DMS153 treated with DMSO at 0.1 percent for 48 hours (cell line): ENCODE measurements around the gene EPN2.
"Not testable (repeated sequence)": the region's sequence is repeated elsewhere in the genome, so short reads cannot be mapped to it uniquely, and the experiment has no call there.

Experiments used
- DNase-seq: peaks from one replicate; lab custom pipeline; 2025; ENCODE audit not compliant: unreplicated experiment; lab: John Stamatoyannopoulos, UW

The EPN2 gene

DNA sequence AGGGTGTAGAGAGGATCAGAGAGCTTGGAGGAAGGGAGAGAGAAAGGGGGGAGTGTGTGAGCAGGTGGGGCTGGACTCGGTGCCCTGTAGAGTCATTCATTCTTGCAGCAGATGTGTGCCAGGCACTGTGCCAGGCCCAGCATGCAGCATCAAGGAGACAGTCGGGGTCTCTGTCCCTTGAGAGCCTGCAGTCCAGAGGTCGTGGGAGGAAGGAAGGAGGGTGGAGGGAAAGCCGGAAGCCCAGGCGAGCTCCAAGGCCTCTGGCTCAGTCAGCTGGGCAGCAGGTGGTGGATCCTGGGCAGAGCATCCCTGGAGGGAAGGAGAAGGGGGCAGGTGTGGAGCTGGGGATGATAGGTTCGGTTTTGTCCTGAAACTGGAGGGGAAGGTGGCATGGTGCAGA, 27.5 kb downstream of the EPN2 start:
- no peak for DNase-seq

DNA sequence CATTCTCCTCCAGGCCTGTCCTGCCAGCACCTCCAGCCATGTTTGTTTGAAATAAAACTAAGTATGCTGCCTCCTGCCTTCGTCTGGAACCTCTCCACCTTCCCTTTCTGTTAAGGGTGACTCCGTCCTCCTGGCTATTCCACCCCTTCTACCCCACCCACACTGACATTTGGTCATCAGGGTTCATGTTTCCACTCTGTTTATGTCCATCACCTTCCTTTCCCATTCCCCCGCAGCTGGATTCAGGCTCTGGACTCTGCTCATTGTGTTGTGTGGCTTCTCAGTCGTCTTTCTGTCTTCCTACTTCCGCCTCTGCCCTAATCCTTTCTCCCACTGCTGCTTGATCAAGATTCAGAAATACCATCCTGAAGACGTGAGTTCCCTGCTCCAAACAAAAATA, 28.6 kb downstream of the EPN2 start:
- DNase-seq, result no peak

DNA sequence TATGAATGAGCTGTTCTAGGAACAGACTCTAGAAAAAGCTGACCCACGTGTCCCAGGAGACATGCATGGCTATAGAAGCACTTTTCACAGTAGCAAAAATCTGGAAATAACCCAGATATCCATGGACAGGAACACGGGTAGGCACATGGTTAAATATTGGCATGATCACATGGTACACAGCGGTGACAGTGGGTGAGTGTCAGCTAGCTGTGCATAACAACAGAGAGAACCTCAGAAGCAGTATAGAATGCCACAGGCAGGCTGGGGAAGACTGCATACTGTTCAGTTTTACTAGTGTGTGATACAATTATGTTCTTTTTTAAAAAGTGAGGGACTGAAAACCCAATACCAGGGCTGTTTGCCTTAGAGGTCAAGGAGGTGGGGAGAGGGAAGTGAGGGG, 31.4 kb downstream of the EPN2 start:
- DNase-seq, result no peak

DNA sequence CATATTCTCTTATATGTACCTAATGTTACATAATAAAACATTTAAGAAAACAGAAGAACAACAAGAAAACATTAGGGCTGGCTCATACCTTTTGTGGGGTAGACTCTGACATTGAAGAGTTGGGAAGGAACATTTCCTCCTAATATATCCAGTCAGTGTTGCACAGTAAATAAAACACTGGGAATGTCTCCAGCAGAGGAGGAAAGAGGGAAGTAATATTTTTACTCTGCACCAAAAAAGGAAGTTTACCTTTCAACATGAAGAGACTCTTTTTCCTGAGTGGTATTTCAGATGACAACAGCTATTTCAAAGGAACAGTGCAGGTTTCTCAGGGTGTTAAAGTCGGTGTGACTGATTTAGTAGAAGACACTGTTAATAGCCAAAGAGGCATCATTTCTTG, 31.9 kb downstream of the EPN2 start:
- DNase-seq, result no peak

DNA sequence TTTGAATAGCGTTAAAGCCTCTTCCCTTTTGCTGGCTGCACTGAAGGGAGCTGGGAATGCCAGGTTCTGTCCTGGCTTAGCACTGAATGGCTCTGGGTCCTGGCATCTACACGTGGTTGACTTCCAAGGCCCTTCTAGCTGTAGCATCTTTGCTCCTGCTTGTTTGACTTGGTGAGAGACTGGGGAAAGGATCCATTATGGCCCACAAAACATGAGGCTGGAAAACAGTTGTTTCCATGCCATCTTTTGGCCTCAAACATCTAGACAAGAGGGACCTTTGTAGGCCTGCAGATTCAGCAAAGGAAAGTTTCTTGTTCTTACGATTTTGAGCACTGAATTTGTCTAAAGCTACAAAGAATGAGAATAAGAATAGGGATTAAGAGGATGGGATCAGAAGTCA, 32.5 kb downstream of the EPN2 start:
- DNase-seq, result no peak

DNA sequence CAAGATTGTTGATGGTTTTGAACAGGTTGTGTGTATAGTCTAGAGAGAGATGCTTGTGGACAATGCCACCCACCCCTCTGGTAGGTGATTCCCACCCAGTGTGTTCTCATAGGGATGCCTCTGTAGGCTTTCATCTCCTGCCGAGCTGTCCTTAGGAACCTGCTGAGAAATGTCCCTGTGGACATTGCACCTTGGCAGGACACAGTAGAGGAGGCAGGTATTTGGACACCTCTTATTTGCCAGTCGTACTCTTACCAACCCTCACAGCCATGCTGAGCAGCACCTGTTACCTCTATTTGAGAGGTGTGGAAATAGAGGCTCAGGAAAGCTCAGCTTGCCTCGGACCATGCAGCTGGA, 33.2 kb downstream of the EPN2 start:
- no peak for DNase-seq

DNA sequence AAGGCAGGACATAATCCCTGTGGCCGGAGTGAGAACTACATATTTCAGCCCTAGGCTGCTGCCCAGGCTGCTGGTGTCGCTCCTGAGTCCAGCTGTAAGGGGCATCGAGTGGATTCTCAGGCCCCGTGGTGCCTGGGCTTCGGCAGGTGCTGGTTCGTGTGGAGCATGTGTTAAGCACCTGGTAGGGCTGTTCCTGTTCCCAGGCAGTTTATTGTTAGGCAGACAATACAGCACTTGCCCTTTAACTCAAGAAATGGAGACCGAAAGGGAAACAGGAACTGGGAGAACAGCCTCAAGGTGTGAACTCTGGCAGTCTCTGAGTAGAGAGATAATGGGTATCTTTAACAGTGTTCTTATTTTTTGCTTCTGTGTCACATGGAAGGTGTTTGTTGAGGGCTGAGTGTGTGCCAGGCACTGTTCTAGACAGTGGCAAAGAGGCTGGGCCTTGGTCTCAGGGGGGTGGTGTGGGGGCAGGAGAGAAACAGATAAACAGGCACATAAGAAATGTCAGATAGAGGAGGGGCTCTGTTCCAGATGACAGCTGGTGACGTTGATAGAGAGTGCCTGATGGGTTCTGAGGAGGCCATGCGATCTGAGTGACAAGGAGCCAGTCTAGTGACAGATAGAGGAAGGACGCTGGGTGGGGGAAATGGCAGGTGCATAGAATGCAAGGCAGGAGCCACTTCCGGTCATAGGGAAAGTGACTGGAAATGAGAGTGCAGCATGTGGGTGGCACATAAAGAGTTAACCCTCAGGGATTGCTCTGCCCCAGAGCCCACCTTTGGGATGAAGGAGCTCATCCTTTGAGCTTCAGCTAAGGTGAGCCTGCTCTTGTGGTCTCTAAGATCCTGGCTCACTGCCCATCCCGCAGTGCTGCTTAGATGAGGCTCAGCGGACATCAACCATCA, 33.8 kb downstream of the EPN2 start:
- no peak for DNase-seq

DNA sequence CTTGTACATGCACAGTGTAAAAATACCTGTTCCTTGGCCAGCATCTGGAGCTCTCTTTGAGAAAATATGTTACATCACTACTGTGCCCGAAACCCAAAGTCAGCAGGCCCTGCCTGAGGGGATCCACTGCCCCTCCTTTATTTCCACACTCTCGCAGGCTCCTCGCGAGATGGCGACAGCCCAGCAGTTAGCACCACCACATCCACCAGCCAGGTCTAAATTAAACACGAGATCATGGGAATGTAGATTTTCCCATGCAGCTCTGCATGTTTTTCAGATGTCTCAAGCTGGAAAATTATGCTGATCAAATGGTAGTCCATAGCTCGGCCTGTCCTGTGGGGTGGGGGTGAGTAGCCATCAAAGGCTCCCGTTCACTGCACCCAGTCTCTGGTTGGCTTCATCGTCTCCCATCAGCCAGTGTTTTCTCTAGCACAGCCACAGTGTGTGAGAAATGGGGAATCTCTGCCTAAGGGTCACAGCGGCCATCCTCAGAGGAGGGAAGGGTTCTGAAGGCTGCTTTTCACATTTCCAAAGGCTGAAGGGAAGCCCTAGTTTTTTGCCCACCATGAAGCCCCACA, 34.7 kb downstream of the EPN2 start:
- no peak for DNase-seq

DNA sequence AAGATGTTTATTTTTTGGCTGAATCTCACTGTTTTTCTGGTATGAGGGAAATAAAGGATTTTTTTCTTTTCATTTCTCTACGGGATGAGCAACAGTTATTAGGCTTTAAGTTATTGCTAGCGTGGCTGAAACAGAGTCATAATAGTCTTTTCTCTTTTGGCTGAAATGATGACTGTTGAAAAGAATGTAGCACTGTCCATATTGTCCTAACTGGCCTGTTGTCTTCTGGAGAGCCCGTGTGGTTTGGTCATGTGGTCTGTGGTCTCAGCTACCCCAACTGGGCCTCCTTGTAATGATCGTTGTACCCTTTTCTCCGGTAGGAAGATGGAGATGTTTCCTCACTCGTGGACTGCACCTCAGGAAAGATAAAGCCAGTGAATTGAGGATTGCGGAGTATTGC, 36.6 kb downstream of the EPN2 start:
- DNase-seq, result no peak

DNA sequence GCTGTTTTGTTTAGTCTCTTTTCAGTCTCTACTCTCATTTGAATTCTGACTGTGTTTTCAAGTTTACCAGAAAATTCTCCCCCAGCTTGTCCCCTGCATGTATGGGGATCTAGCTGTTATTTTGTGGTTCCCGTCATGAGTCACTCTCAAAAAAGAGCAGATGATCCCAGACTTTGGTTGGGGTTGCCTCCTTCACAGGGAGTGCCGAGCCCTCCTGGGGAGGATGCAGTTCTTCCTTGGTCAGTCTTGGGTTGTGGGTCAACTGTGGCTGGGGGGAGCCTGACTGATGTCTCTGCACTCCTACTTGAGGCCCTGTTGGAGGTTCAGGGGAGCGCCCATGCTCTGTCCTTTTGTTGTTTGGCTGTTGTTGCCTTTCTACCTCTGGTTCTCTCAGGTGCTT, 37.7 kb downstream of the EPN2 start:
- DNase-seq, result no peak

DNA sequence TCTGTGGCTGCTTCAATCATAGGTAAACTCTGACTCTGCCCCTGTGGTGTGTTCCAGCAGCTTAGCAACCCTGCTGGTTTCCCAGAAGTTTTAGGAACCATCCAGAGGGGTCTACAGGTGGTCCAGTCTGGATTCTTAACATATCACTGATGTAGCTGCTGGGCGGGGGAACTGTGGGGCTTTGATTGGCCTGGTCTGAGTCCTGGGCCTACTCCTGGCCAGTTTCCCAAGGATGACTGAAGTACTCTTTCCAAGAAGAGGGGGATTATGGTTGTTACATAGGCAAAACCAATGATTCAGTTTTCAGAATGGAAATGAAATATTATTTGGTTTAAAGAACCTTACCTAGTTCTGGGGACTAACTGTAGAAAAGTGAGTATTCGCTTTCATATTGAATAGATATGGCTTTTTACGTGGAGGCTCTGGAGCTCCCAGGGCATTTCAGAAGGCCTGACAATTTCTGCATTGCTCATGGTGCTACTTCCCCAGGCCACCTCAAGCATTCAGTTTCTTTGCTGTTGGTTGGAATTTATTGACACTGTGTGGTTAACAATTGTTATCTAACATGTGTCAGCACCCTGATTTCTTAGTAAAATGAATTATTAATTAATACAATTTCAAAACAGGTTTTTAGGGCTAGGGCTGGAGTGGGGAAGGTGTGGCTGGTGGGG, 38.4 kb downstream of the EPN2 start:
- no peak for DNase-seq

DNA sequence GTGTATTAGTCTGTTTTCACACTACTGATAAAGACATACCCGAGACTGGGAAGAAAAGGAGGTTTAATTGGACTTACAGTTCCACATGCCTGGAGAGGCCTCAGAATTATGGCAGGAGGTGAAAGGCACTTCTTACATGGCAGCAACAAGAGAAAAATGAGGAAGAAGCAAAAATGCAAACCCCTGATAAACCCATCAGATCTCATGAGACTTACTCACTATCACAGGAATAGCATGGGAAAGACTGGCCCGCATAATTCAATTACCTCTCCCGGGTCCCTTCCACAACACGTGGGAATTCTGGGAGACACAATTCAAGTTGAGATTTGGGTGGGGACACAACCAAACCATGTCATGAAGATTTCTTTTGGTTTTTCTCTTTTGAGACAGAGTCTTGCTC, 41.1 kb downstream of the EPN2 start:
- DNase-seq, result not testable (repeated sequence)

DNA sequence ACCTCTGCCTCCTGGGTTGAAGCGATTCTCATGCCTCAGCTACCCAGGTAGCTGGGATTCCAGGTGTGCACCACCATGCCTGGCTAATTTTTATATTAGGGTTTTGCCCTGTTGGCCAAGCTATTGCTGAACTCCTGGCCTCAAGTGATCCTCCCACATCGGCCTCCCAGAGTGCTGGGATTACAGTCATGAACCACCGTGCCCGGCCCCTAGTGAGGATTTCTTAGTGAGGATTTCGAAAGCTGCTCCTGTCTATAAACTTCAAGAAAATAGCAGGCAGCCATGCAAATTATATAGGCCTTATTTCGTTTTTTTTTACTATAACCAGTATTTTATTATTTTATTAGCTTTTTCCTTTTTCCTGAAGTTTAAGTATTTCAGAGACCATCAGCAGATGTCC, 41.6 kb downstream of the EPN2 start:
- DNase-seq, result no peak

DNA sequence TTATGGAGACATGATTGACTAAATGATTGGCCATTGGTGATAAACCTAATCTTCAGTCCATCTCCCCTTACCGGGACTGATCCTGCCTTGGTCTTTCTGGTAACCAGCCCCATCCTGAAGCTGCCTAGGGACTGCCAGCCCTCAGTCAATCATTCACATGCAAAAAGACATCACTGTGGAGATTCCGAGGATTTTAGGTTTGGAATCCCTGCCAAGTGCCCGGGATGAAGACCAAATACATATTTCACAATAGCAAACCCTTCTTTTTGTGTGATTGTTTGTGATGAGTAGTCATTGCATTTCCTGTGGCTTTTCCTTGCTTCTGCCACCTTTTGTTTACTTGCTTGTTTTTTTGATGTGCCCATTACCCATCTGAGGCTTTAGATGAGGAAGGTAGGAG, 44.0 kb downstream of the EPN2 start:
- no peak for DNase-seq

DNA sequence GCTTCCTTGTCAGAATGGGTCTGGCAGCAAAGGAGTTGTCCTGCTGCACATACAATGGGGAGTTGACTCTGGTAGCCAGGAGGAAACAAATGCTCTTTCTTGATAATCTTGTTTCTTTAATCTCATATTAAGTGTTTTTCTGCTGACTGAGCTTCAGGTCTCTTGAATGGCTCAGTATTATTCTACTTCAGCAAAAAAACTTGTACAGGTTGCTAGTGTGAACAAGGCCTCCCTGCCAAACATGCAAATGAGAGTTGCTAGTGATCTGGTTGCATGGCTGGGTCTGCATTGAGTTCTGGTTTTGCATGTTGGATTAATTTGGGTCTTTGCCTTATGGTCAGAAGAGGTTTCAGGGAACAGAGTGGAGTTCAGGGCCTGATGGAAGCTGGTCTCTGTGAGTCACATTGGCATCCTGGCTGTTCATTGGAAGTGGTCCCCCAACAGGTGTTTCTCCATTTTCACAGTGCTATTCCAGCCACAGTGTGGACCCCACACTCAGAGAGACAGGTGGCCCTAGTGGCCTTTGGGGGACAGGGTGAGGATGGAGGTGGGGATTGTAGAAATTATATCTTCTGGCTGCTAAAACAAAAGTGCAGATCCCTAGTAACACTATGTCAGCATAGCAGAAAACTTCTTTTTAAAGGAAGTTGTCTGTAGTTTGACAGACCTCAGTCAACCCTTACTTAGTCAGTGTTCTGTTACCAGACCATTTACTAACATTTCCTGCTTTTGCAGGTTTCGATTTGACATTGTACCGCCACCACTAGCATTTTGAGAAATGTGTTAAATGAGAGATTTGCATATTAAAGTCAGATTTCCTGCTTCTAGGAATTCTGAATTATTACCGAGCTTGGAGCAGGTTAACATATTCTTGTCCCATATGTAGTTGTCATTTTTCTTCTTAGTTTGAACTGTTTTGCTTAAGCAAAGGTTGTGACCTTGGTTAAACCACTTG, 47.1 kb downstream of the EPN2 start:
- DNase-seq, result no peak

DNA sequence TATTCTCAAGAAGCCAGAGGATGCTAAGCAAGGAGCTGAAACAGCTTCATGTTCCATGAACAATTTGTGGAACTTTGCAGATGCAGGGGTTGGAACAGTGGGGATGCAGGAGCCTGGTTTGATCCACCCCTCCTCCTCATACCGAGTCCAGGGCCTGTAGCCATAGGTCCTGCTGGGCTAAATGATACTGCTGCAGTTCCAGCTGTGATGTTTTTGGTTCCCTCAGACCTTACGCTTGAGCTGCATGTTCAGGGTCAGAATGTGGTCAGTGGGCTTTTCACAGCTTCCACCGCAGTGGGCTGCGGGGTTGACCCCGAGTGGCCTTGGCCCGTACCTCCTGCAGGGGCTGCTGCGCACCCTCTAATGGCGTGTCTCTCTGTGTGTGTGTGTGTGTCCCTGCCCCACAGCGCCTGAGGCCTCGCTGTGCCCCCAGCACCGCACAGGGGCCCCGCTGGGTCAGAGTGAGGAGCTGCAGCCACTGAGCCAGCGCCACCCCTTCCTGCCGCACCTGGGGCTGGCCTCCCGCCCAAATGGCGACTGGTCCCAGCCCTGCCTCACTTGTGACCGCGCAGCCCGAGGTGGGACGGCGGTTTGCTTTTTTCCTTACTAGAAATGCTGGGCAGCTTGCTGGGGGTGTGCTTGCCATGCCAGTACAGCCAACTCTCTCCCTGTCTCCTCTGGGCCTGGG, 48.2 kb downstream of the EPN2 start:
- DNase-seq, result no peak

DNA sequence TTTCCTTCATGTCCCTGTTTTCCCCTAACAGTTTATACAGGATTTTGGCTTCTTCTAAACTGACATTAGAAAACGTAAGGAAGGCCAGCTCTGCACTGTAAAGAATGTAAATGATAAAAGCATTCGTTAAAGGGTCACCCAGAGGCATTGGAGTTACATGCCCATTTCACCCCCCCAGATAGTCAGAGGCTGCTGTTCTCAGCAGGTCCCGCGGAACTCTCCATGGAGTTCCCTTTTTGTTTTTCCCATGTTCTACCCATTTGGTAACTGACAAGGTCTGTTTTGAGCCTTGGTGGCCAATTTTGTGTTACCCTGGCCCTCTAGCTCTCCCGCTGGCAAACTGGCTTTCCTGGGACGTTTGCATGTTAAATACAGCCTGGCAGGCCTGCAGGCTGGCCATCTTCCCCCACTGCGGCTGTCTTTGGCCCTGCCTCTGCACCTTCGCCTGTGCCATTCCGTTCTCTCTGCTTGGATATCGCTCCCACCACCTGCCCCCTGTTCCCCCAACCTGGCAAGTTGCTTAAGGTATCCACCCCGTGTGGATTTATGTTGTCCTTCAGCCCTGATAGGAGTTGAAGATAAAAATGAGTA, 49.7 kb downstream of the EPN2 start:
- DNase-seq, result no peak

DNA sequence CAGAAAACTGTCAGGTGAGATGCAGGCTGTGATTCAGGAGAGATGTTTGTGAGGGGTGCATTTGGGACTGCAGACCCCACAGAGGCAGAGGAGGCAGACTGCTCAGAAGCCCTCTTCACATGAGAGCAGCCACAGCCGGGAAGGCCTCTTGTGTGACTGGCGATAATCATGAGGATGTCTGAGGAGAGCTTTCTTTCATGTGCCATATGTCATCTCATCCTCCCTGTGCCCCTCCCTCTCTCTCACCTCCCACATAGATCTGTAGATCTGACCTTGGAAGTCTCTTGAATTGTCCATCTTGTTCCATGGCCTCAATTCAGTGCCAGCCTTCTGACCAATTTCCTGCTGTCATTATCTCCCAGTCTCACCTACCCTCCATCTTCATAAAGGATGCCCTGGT, 50.5 kb downstream of the EPN2 start:
- DNase-seq, result no peak

DNA sequence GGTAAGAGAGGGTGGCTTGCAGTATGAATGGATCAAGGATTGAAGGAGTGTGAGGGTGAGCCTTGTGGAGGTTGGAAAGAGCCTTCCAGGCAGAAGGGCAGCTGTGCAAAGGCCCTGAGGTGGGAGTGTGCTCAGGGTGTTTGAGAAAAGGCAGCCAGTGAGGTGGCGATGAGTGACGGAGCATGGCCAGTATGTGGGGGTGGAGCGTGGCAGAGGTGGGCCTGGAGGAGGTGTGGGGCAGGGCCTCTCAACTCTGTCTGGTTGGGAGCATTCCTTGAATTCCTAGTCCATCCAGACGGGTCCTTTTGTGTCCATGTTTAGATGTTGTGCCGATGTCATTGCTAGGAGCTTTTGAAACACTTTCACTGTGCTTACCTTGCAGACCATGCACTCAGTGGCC, 51.3 kb downstream of the EPN2 start:
- no peak for DNase-seq

DNA sequence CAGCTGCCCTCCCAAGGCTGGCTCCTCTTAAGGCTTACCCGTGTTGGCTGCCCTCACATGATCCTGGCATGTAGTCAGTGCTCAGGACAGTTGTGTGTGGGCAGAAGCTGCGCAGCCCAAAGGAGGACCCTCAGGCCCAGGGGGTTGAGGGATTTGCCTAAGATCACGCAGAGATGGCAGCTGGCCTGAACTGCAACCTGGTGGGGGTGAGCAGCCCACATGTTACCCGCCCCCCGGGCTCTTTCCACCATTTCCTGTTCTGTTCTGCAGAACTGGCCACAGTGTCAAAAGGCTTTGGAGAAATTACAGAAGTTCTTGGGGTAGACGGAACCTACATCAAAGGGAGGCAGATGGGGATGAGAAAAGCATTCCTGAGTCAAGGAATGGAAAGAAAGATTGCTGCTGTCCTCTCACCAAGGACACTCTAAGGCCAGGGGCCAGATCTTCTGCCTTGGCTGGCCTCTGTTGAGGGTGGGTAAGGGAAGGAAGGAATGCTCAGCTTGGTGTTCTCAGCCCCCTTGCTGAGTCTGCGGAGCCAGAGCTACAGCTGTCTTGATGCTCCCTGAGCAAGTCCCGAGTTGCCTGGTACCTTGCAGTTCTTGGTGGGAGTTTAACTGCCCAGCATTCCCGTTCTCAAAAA, 53.0 kb downstream of the EPN2 start:
- DNase-seq, result no peak
